ENCODE measurements around the gene BMP8A.
"Not testable (repeated sequence)": the region's sequence is repeated elsewhere in the genome, so short reads cannot be mapped to it uniquely, and the experiment has no call there.

Gene BMP8A

DNA sequence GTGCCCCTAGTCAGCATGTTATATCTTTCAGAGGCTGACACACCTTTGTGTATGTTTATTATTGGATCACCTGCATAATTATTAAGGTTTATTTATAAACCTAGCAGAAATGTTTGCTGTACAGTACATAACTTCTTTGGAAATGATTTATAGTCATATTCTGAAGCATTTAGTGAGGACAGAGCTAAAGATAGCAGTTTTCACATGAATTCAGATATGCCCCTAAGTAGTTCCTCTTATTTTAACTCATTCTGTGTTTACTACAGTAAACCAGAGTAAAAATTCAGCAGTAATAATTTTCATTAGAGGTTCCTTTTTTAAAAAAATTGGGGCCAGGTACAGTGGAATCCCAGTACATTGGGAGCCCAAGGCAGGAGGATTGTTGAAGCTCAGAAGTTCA is 21.4 kb upstream of the BMP8A start:
- peaks cover 93% of the 10 kb centered on the region for H3K36me3 ChIP-seq (ENCODE audit: insufficient read depth, insufficient read length, low read length)
- DNase-seq (ENCODE audit: low read depth, low spot score), result no peak
- H3K9me3 ChIP-seq (ENCODE audit: insufficient read depth, low read length), result no peaks in the 10 kb centered on the region
- no peaks in the 10 kb centered on the region for H3K27me3 ChIP-seq (ENCODE audit: insufficient read depth, insufficient read length)
- no peak overlapping the region for H3K4me3 ChIP-seq (ENCODE audit: insufficient read length, low read depth)
- H3K9ac ChIP-seq (ENCODE audit: insufficient read length, low read depth), result no peak overlapping the region
- no peaks in the 10 kb centered on the region for H3K4me1 ChIP-seq (ENCODE audit: insufficient read depth, insufficient read length)
- TF ChIP-seq SUZ12 (IDR thresholded peaks at IDR 0.05; ENCODE audit: extremely low read depth, insufficient read depth, insufficient read length) (no peak), YY1 (IDR thresholded peaks at IDR 0.05; ENCODE audit: insufficient read depth, insufficient read length) (no peak), ZNF274 (IDR thresholded peaks at IDR 0.05; ENCODE audit: low read depth, low read length) (no peak)

DNA sequence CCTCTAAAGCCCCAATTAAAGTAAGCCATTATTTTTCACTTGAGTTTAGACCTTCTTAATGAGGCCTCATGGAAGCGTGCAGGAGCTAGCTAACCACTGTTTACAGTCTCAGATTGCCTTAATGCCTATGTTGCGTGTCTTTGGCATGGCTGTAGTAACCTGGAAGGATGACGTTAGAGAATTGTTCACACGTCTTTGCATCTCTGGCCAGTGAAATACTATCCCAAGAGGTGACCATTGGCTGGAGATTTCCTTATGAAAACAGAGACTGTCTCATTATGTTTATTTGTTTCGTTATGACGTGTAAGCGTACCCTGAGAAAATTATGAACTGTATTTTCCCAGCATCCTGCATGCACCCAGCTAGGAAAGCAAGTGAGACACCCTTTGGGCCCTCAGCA is 18.6 kb upstream of the BMP8A start:
- Histone ChIP-seq H3K4me3 (ENCODE audit: insufficient read length, low read depth) (no peak overlapping the region), H3K9me3 (ENCODE audit: insufficient read depth, low read length) (no peaks in the 10 kb centered on the region), H3K36me3 (ENCODE audit: insufficient read depth, insufficient read length, low read length) (peaks cover 82% of the 10 kb centered on the region), H3K9ac (ENCODE audit: insufficient read length, low read depth) (no peak overlapping the region), H3K27me3 (ENCODE audit: insufficient read depth, insufficient read length) (no peaks in the 10 kb centered on the region), H3K4me1 (ENCODE audit: insufficient read depth, insufficient read length) (no peaks in the 10 kb centered on the region)
- DNase-seq (ENCODE audit: low read depth, low spot score), result no peak
- TF ChIP-seq SUZ12 (IDR thresholded peaks at IDR 0.05; ENCODE audit: extremely low read depth, insufficient read depth, insufficient read length), result no peak
- no peak for TF ChIP-seq YY1 (IDR thresholded peaks at IDR 0.05; ENCODE audit: insufficient read depth, insufficient read length)
- TF ChIP-seq ZNF274 (IDR thresholded peaks at IDR 0.05; ENCODE audit: low read depth, low read length), result no peak

DNA sequence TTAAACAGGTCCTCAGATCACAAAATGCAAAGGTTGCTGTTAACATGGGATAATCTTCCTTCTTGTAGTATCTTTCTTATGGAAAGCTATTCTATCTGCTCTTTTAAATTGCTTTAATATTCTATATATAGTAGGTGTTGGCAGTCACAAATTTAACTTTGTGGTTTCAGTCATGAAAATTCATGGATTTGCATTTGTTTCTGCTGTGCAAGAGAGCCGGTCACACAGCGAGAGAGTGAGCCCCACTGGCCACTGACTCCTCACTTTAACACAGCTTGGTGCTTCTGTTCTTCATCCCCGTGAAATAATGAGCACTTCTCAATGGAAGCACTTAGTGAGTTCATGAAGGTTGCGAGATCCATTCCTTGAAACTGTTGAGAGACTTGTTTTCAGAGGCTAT is 18.1 kb upstream of the BMP8A start:
- Histone ChIP-seq H3K4me1 (ENCODE audit: insufficient read depth, insufficient read length) (no peaks in the 10 kb centered on the region), H3K27me3 (ENCODE audit: insufficient read depth, insufficient read length) (no peaks in the 10 kb centered on the region), H3K36me3 (ENCODE audit: insufficient read depth, insufficient read length, low read length) (peaks cover 80% of the 10 kb centered on the region), H3K9me3 (ENCODE audit: insufficient read depth, low read length) (no peaks in the 10 kb centered on the region), H3K9ac (ENCODE audit: insufficient read length, low read depth) (no peak overlapping the region), H3K4me3 (ENCODE audit: insufficient read length, low read depth) (no peak overlapping the region)
- no peak for TF ChIP-seq SUZ12 (IDR thresholded peaks at IDR 0.05; ENCODE audit: extremely low read depth, insufficient read depth, insufficient read length)
- TF ChIP-seq ZNF274 (IDR thresholded peaks at IDR 0.05; ENCODE audit: low read depth, low read length), result no peak
- TF ChIP-seq YY1 (IDR thresholded peaks at IDR 0.05; ENCODE audit: insufficient read depth, insufficient read length), result no peak
- DNase-seq (ENCODE audit: low read depth, low spot score), result no peak

DNA sequence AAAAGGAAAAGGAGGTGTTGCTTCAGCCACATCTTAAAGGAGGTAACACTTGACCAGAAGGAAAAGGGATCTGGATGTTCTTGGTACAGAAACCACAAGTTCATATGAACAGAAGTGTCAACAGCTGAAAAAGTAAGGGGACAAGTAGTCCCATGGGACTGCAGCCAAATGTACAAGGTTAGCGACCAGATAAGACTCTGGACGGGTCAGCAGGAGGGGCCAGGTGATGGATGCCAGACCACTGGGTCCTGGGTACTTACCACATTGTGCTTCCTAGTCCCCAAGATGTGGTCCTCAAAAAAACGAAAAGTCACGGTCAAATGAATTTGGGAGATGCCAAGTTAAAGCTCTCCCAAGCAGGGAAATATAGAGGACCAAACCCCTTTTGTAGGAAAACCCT is 16.6 kb upstream of the BMP8A start:
- Histone ChIP-seq H3K9me3 (ENCODE audit: insufficient read depth, low read length) (no peaks in the 10 kb centered on the region), H3K4me3 (ENCODE audit: insufficient read length, low read depth) (no peak overlapping the region), H3K36me3 (ENCODE audit: insufficient read depth, insufficient read length, low read length) (peaks cover 78% of the 10 kb centered on the region), H3K9ac (ENCODE audit: insufficient read length, low read depth) (no peak overlapping the region), H3K27me3 (ENCODE audit: insufficient read depth, insufficient read length) (no peaks in the 10 kb centered on the region), H3K4me1 (ENCODE audit: insufficient read depth, insufficient read length) (no peaks in the 10 kb centered on the region)
- no peak for TF ChIP-seq YY1 (IDR thresholded peaks at IDR 0.05; ENCODE audit: insufficient read depth, insufficient read length)
- no peak for TF ChIP-seq ZNF274 (IDR thresholded peaks at IDR 0.05; ENCODE audit: low read depth, low read length)
- TF ChIP-seq SUZ12 (IDR thresholded peaks at IDR 0.05; ENCODE audit: extremely low read depth, insufficient read depth, insufficient read length), result no peak
- no peak for DNase-seq (ENCODE audit: low read depth, low spot score)

DNA sequence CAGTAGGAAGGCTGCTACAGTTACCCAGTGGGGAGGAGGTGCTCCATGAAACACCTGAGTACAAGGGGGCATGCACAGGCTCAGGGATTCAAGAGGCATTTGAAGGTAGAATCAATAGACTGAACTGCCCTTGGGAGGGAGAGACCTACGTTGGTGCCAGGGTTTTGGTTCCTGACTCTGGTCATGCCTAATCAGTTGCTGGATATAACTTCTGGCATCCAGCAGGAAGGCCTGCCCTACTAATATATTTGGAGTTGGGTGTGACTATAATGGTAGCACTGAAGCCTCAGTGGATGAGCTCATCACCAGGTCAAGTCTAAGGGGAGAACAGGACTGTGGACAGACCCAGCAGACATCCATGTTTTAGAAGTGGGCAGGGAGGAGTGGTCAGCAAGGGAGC is 15.9 kb upstream of the BMP8A start:
- H3K4me1 ChIP-seq (ENCODE audit: insufficient read depth, insufficient read length); H3K9ac ChIP-seq (ENCODE audit: insufficient read length, low read depth); H3K9me3 ChIP-seq (ENCODE audit: insufficient read depth, low read length); H3K4me3 ChIP-seq (ENCODE audit: insufficient read length, low read depth); DNase-seq (ENCODE audit: low read depth, low spot score); H3K27me3 ChIP-seq (ENCODE audit: insufficient read depth, insufficient read length): not testable (repeated sequence)
- peaks cover 78% of the 10 kb centered on the region for H3K36me3 ChIP-seq (ENCODE audit: insufficient read depth, insufficient read length, low read length)

DNA sequence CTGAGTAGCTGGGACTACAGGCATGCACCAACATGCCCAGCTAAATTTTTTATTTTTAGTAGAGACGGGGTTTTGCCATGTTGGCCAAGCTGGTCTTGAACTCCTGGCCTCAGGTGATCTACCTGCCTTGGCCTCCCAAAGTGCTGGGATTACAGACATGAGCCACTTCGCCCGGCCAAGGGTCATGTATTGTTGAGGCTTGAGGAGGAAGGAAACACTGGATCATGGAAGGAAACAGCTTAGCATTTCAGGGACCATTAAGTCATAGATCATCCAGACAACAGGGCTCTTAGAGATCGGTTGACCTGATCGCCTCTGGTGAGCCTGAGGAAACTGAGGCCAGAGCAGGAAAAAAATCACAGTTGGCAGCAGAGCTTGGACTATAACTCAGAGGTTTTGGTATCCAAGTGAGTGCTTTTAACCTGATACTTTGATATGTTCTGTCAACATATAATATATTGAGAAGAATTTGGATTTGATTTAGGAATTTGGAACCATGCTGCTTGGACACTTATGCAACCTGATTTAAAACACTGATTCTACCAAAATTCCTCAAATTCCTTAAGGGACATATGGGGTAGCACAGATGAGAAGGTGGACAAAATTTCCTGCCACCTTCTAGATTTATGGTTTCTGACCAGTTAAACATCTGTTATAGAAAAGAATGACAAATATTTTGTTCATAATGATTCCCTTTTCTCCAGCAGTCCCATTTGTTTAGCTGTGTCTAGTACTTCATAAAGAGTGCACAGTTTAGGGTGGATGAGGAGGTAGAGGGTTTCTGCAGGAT is 13.1 kb upstream of the BMP8A start:
- peaks cover 71% of the 10 kb centered on the region for H3K36me3 ChIP-seq (ENCODE audit: insufficient read depth, insufficient read length, low read length)
- DNase-seq (ENCODE audit: low read depth, low spot score), result no peak
- no peak overlapping the region for H3K4me3 ChIP-seq (ENCODE audit: insufficient read length, low read depth)
- no peaks in the 10 kb centered on the region for H3K27me3 ChIP-seq (ENCODE audit: insufficient read depth, insufficient read length)
- no peak overlapping the region for H3K9ac ChIP-seq (ENCODE audit: insufficient read length, low read depth)
- H3K4me1 ChIP-seq (ENCODE audit: insufficient read depth, insufficient read length), result no peaks in the 10 kb centered on the region
- no peaks in the 10 kb centered on the region for H3K9me3 ChIP-seq (ENCODE audit: insufficient read depth, low read length)
- no peak for TF ChIP-seq YY1 (IDR thresholded peaks at IDR 0.05; ENCODE audit: insufficient read depth, insufficient read length)
- no peak for TF ChIP-seq SUZ12 (IDR thresholded peaks at IDR 0.05; ENCODE audit: extremely low read depth, insufficient read depth, insufficient read length)
- TF ChIP-seq ZNF274 (IDR thresholded peaks at IDR 0.05; ENCODE audit: low read depth, low read length), result no peak

DNA sequence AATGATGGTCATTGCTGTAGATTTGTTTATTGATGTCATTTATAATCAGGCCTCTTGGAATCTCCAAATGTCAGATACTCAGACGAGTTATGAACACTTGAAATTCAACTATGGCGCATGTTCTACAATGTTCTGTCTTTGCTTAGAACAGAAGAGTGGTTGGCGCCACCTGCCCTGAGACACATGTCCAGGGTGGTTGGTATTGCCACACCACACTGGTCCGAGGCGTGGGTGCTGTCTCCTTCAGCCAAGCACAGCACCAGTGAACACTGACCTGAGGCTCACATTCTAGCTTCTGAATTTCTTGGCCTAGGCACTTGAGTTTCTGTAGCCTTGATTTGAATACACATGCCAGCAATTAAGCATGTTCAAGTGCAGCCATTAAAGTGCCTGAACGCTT is 10.1 kb upstream of the BMP8A start:
- Histone ChIP-seq H3K4me1 (ENCODE audit: insufficient read depth, insufficient read length) (no peaks in the 10 kb centered on the region), H3K9ac (ENCODE audit: insufficient read length, low read depth) (no peak overlapping the region), H3K9me3 (ENCODE audit: insufficient read depth, low read length) (no peaks in the 10 kb centered on the region), H3K27me3 (ENCODE audit: insufficient read depth, insufficient read length) (no peaks in the 10 kb centered on the region), H3K36me3 (ENCODE audit: insufficient read depth, insufficient read length, low read length) (peaks cover 79% of the 10 kb centered on the region), H3K4me3 (ENCODE audit: insufficient read length, low read depth) (no peak overlapping the region)
- TF ChIP-seq SUZ12 (IDR thresholded peaks at IDR 0.05; ENCODE audit: extremely low read depth, insufficient read depth, insufficient read length) (no peak), ZNF274 (IDR thresholded peaks at IDR 0.05; ENCODE audit: low read depth, low read length) (no peak), YY1 (IDR thresholded peaks at IDR 0.05; ENCODE audit: insufficient read depth, insufficient read length) (no peak)
- DNase-seq (ENCODE audit: low read depth, low spot score), result no peak
